A549 (cell line): ENCODE measurements around the gene MAN2B2. TPM values are rescaled to one million over a fixed set of nuclear protein-coding genes. Genes with fewer than 3 reads are reported as not detected.

Source experiments
- ATAC-seq, 2 experiments: fragments of 200-7000 bp in 1 of 2; fragments of >200 bp in 1 of 2; cut with Nextera tagmentation in 1 of 2; cut with Tn5 transposase in 1 of 2; 3 replicates each; pipeline versions ENCODE4 v1.8.0 to v1.9.1; 2018 to 2020; ENCODE audit warnings: mild to moderate bottlenecking in 1 of 2, moderate library complexity in 1 of 2
- CTCF ChIA-PET: fragments of 300-600 bp; sonication (Branson Sonifier 250); formaldehyde crosslinking; extraction: SDS; loops from one replicate; lab custom pipeline; 2021; ENCODE audit warnings: antibody characterized with exemption, inconsistent platforms; lab: Yijun Ruan, JAX
- POLR2A ChIA-PET: fragments of 350-600 bp; formaldehyde crosslinking; extraction: SDS; loops from one replicate; lab custom pipeline; 2021; ENCODE audit warnings: antibody characterized with exemption, inconsistent platforms; lab: Yijun Ruan, JAX
- DNase-seq, 2 experiments: peaks; one replicate each; pipeline versions ENCODE4 v3.0.0 to v3.0.0-alpha.2; 2011 to 2016; ENCODE audit warnings: low read depth in 1 of 2, low spot score in 1 of 2
- FAIRE-seq: peaks from 2 replicates; lab custom pipeline; 2011; peaks lifted over from hg19 to GRCh38; lab: Jason Lieb, UNC
- H3K27ac ChIP-seq, 2 experiments: fragments of >200 bp; sonication (Bioruptor Twin); formaldehyde crosslinking; 3 replicates each; pipeline ENCODE4 v1.5.1; 2016 to 2017
- H3K4me1 ChIP-seq: fragments of >200 bp; sonication (Bioruptor Twin); formaldehyde crosslinking; 3 replicates; pipeline ENCODE4 v1.6.1; 2016
- H3K4me2 ChIP-seq: fragments of >200 bp; sonication (Bioruptor Twin); formaldehyde crosslinking; 3 replicates; pipeline ENCODE4 v1.6.1; 2016
- H3K4me3 ChIP-seq: fragments of >200 bp; sonication (Bioruptor Twin); formaldehyde crosslinking; 3 replicates; pipeline ENCODE4 v1.5.1; 2016
- H3K9me3 ChIP-seq: fragments of >200 bp; sonication (Bioruptor Twin); formaldehyde crosslinking; 3 replicates; pipeline ENCODE4 v1.6.1; 2016
- BCL3 ChIP-seq: fragments of >200 bp; sonication (Bioruptor Twin); formaldehyde crosslinking; IDR thresholded peaks from 3 replicates; pipeline ENCODE4 v1.6.1; 2016
- CBX8 ChIP-seq: fragments of 200-600 bp; sonication (generic); IDR thresholded peaks from 2 replicates; pipeline ENCODE4 v1.6.1; 2016
- CEBPB ChIP-seq, 2 experiments: fragments of >200 bp in 1 of 2; sonication (Bioruptor Twin) in 1 of 2; formaldehyde crosslinking in 1 of 2; IDR thresholded peaks; 2 replicates each; pipeline ENCODE4 v1.6.1; 2012 to 2016
- ELK1 ChIP-seq: fragments of 150-350 bp; IDR thresholded peaks from 2 replicates; pipeline ENCODE4 v1.6.1; 2014; ENCODE audit warnings: low read depth, mild to moderate bottlenecking, low read length
- EP300 ChIP-seq, 2 experiments: fragments of >200 bp; sonication (Bioruptor Twin); formaldehyde crosslinking; IDR thresholded peaks; 2 replicates in 1 of 2; 3 replicates in 1 of 2; pipeline ENCODE4 v1.6.1; 2016 to 2017
- FOXS1 ChIP-seq: fragments of 250-450 bp; sonication (Bioruptor Pico); IDR thresholded peaks from 2 replicates; pipeline ENCODE4 v1.5.0; 2020; ENCODE audit warnings: mild to moderate bottlenecking, moderate library complexity
- GATA3 ChIP-seq: IDR thresholded peaks from 2 replicates; pipeline ENCODE4 v1.6.1; 2012; ENCODE audit warnings: borderline replicate concordance
- HES2 ChIP-seq: fragments of >200 bp; sonication (Bioruptor Twin); formaldehyde crosslinking; IDR thresholded peaks from 2 replicates; pipeline ENCODE4 v1.6.1; 2016
- HEYL ChIP-seq: fragments of 250-450 bp; sonication (Bioruptor Pico); IDR thresholded peaks from 2 replicates; pipeline ENCODE4 v1.8.0; 2021; ENCODE audit warnings: mild to moderate bottlenecking, moderate library complexity
- HMGXB4 ChIP-seq: fragments of 250-450 bp; sonication (Bioruptor Pico); IDR thresholded peaks from 2 replicates; pipeline ENCODE4 v1.5.0; 2021; ENCODE audit warnings: mild to moderate bottlenecking, moderate library complexity, borderline replicate concordance
- HOXA7 ChIP-seq: fragments of 250-450 bp; sonication (Bioruptor Pico); IDR thresholded peaks from 2 replicates; pipeline ENCODE4 v1.5.0; 2020; ENCODE audit warnings: mild to moderate bottlenecking, moderate library complexity
- KDM1A ChIP-seq: fragments of 200-600 bp; sonication (generic); IDR thresholded peaks from 2 replicates; pipeline ENCODE4 v1.6.1; 2016; ENCODE audit warnings: low read depth, mild to moderate bottlenecking
- NPAS2 ChIP-seq: fragments of 250-450 bp; sonication (Bioruptor Pico); IDR thresholded peaks from 2 replicates; pipeline ENCODE4 v1.8.0; 2022; ENCODE audit warnings: mild to moderate bottlenecking, moderate library complexity, borderline replicate concordance
- NR3C1 ChIP-seq: fragments of >200 bp; sonication (Bioruptor Twin); formaldehyde crosslinking; IDR thresholded peaks from 3 replicates; pipeline ENCODE4 v1.6.1; 2017
- PBX3 ChIP-seq: IDR thresholded peaks from 2 replicates; pipeline ENCODE4 v1.6.1; 2012
- POLR2A ChIP-seq: IDR thresholded peaks from 2 replicates; pipeline ENCODE4 v1.6.1; 2012; ENCODE audit warnings: mild to moderate bottlenecking, low read length
- RARB ChIP-seq: fragments of 250-450 bp; sonication (Bioruptor Pico); IDR thresholded peaks from 2 replicates; pipeline ENCODE4 v1.8.0; 2021; ENCODE audit warnings: mild to moderate bottlenecking, moderate library complexity
- REST ChIP-seq: fragments of 200-600 bp; sonication (generic); IDR thresholded peaks from 2 replicates; pipeline ENCODE4 v1.6.1; 2016; ENCODE audit warnings: antibody characterized with exemption, mild to moderate bottlenecking, moderate library complexity
- SMC3 ChIP-seq: fragments of >200 bp; sonication (Bioruptor Twin); formaldehyde crosslinking; IDR thresholded peaks from 3 replicates; pipeline ENCODE4 v1.6.1; 2018; ENCODE audit warnings: inconsistent platforms
- SREBF2 ChIP-seq: fragments of 450-650 bp; IDR thresholded peaks from 2 replicates; pipeline ENCODE4 v1.6.1; 2014; ENCODE audit warnings: mild to moderate bottlenecking, moderate library complexity
- TFCP2L1 ChIP-seq: fragments of 250-450 bp; sonication (Bioruptor Pico); IDR thresholded peaks from 2 replicates; pipeline ENCODE4 v1.5.0; 2021; ENCODE audit warnings: mild to moderate bottlenecking
- TP53 ChIP-seq: fragments of 250-450 bp; sonication (Bioruptor Pico); IDR thresholded peaks from 2 replicates; pipeline ENCODE4 v1.5.0; 2021; ENCODE audit warnings: mild to moderate bottlenecking, moderate library complexity
- USF2 ChIP-seq: fragments of 450-650 bp; IDR thresholded peaks from 2 replicates; pipeline ENCODE4 v1.6.1; 2014; ENCODE audit warnings: antibody characterized with exemption
- ZC3H11A ChIP-seq: fragments of 450-650 bp; IDR thresholded peaks from 2 replicates; pipeline ENCODE4 v1.6.1; 2014; ENCODE audit warnings: antibody characterized with exemption, mild to moderate bottlenecking
- ZSCAN20 ChIP-seq: fragments of 250-450 bp; sonication (Bioruptor Pico); IDR thresholded peaks from 2 replicates; pipeline ENCODE4 v1.8.0; 2022; ENCODE audit warnings: mild to moderate bottlenecking, moderate library complexity
- WGBS: methylation state at CpG from one replicate; pipeline ENCODE4 v1.1.6; 2017; ENCODE audit errors: missing lambda C conversion rate; 5-methylcytosine and 5-hydroxymethylcytosine counted together
- polyA plus RNA-seq, 4 experiments: library from polyadenylated mRNA; depleted of rRNA in 3 of 4; stranded (reverse); fragments of >200 nt; fragmentation: RNase III in 1 of 4; extraction: RNeasy Plus Mini Kit Qiagen cat#74134 plus additional on column Dnase treatment in 1 of 4; gene quantifications; 2 replicates in 3 of 4; 3 replicates in 1 of 4; pipeline ENCODE4 v1.2.3, GENCODE V29; 2011 to 2017

The MAN2B2 gene
- polyA plus RNA-seq, 2 of the 4 experiments (the other 2 are of a cell fraction): 6.3 to 8.4 TPM

GRCh38 chr4:6620891-6621555 lies 46.0 kb downstream of the MAN2B2 start (continued):
- TF ChIP-seq SREBF2 (no peak), RARB (CRISPR knock-in tag) (no peak), PBX3 (no peak)
- TF ChIP-seq, all 56 proteins: peak for 0

- Histone ChIP-seq H3K9me3 (no peaks in the 10 kb centered on the region), H3K4me2 (no peak overlapping the region), H3K4me1 (no peaks in the 10 kb centered on the region), H3K4me3 (no peak overlapping the region), H3K27ac (no peak overlapping the region)
- FAIRE-seq: no peak
- ATAC-seq: no peak
- POLR2A ChIA-PET: interaction anchor here (0.7 kb wide), 1 partner anchor 168 kb away, joined by 3 read pairs; no protein-coding TSS in a partner anchor
- WGBS: 85% methylated on average over 8 of the region's 13 CpGs
- CTCF ChIA-PET: interaction anchor here (0.7 kb wide), 1 partner anchor 20 kb away, joined by 4 read pairs; no protein-coding TSS in a partner anchor
- no peak for DNase-seq
- TF ChIP-seq POLR2A: no peak
- no peak for TF ChIP-seq NR3C1
- no peak for TF ChIP-seq USF2
- TF ChIP-seq CBX8: no peak
- no peak for TF ChIP-seq BCL3
- no peak for TF ChIP-seq HEYL (CRISPR knock-in tag)
- no peak for TF ChIP-seq KDM1A
- TF ChIP-seq HES2: no peak
- TF ChIP-seq TP53 (CRISPR knock-in tag): no peak
- no peak for TF ChIP-seq FOXS1 (CRISPR knock-in tag)
- TF ChIP-seq GATA3: no peak
- no peak for TF ChIP-seq ELK1
- TF ChIP-seq TFCP2L1 (CRISPR knock-in tag): no peak
- TF ChIP-seq SMC3: no peak
- TF ChIP-seq HOXA7: no peak
- no peak for TF ChIP-seq ZSCAN20 (CRISPR knock-in tag)
- TF ChIP-seq ZC3H11A: no peak
Observed at GRCh38 chr4:6621556-6621927, 46.6 kb downstream of the MAN2B2 start.

GRCh38 chr4:6622744-6623143 lies 47.8 kb downstream of the MAN2B2 start:
- H3K27ac ChIP-seq: no peak overlapping the region
- WGBS: 79% methylated on average over 2 of the region's 2 CpGs
- ChIA-PET POLR2A (no interaction called here), CTCF (no interaction called here)
- DNase-seq (no peak), FAIRE-seq (no peak), ATAC-seq (no peak)
- H3K4me1 ChIP-seq: no peaks in the 10 kb centered on the region
- H3K9me3 ChIP-seq: no peaks in the 10 kb centered on the region
- no peak overlapping the region for H3K4me2 ChIP-seq
- no peak overlapping the region for H3K4me3 ChIP-seq
- no peak for TF ChIP-seq PBX3
- TF ChIP-seq EP300 (IDR thresholded peaks at IDR 0.05): no peak
- no peak for TF ChIP-seq CEBPB (IDR thresholded peaks at IDR 0.05)
- no peak for TF ChIP-seq NPAS2 (CRISPR knock-in tag)
- no peak for TF ChIP-seq ZSCAN20 (CRISPR knock-in tag)
- no peak for TF ChIP-seq REST
- TF ChIP-seq HMGXB4 (CRISPR knock-in tag): no peak
- TF ChIP-seq NR3C1: no peak
